Small intestine (tissue), 7 donors: ENCODE data around the gene ANXA2R. TPM values are rescaled to one million over a fixed set of nuclear protein-coding genes. Genes with fewer than 3 reads are reported as not detected.

Experiments used
- DNase-seq, 2 donors: peaks; one replicate each; pipeline versions ENCODE4 v3.0.0 to v3.0.0-alpha.2; 2013
- FAIRE-seq: peaks from 2 replicates; lab custom pipeline; 2012; peaks lifted over from hg19 to GRCh38; lab: Jason Lieb, UNC
- H3K27ac ChIP-seq, 3 donors: one replicate each; pipeline ENCODE4 v1.5.1; 2013; ENCODE audit warnings: low read length in 2 of 3, mild to moderate bottlenecking in 2 of 3, control low read depth in 1 of 3, inconsistent platforms in 1 of 3, low read depth in 1 of 3, moderate library complexity in 1 of 3
- H3K27me3 ChIP-seq, 3 donors: one replicate each; pipeline ENCODE4 v1.6.1; 2013; ENCODE audit warnings: low read length in 3 of 3, inconsistent platforms in 1 of 3; ENCODE audit not compliant: control insufficient read depth in 3 of 3, insufficient read depth in 3 of 3
- H3K36me3 ChIP-seq, 3 donors: one replicate each; pipeline ENCODE4 v1.6.1; 2013; ENCODE audit warnings: low read length in 3 of 3, inconsistent platforms in 1 of 3, low read depth in 1 of 3, mild to moderate bottlenecking in 1 of 3, moderate library complexity in 1 of 3; ENCODE audit not compliant: control insufficient read depth in 3 of 3, insufficient read depth in 2 of 3
- H3K4me1 ChIP-seq, 3 donors: one replicate each; pipeline ENCODE4 v1.6.1; 2013; ENCODE audit warnings: low read length in 2 of 3, inconsistent platforms in 1 of 3, low read depth in 1 of 3, mild to moderate bottlenecking in 1 of 3, moderate library complexity in 1 of 3; ENCODE audit not compliant: control insufficient read depth in 3 of 3, insufficient read depth in 2 of 3
- H3K4me3 ChIP-seq, 3 donors: one replicate each; pipeline ENCODE4 v1.5.1; 2013; ENCODE audit warnings: low read length in 3 of 3, control low read depth in 1 of 3, inconsistent platforms in 1 of 3, low read depth in 1 of 3, mild to moderate bottlenecking in 1 of 3, moderate library complexity in 1 of 3
- H3K9me3 ChIP-seq, 2 donors: one replicate each; pipeline ENCODE4 v1.6.1; 2013; ENCODE audit warnings: low read depth in 1 of 2, low read length in 1 of 2; ENCODE audit not compliant: control insufficient read depth in 2 of 2, insufficient read depth in 1 of 2
- WGBS, 3 donors: extraction: QIAGEN DNeasy Blood & Tissue Kit; methylation state at CpG; one replicate each; pipeline ENCODE4 v1.1.7; 2013; 5-methylcytosine and 5-hydroxymethylcytosine counted together
- polyA plus RNA-seq, 4 donors: library from polyadenylated mRNA; stranded (reverse) in 3 of 4; unstranded in 1 of 4; fragments of 200-250 nt in 3 of 4; fragments of 120-200 nt in 1 of 4; gene quantifications; one replicate each; pipeline versions ENCODE4 v1.2.1 to v1.2.3, GENCODE V29; 2013
- donor health status: healthy with polysubstance abuse.
- donor health status: control.
- donor health status: control.
- donor health status: Bipolar disorder and iron deficiency.
- donor health status: healthy.

Gene ANXA2R
- polyA plus RNA-seq, 4 donors, result 0.67 to 5.1 (median 2.7) TPM

- peak overlapping the region; percentile 55 to 94 (median 80) for H3K27ac ChIP-seq
- peaks cover 0 to 8% (median 0%) of the 10 kb centered on the region in 3 donors for H3K4me1 ChIP-seq
- H3K9me3 ChIP-seq, result no peaks in the 10 kb centered on the region
- peak overlapping the region; percentile 40 to 51 (median 50) for H3K4me3 ChIP-seq
- 4 to 8% (median 4%) methylated on average over 27 of the region's 27 CpGs for WGBS, 3 donors
- no peaks in the 10 kb centered on the region for H3K36me3 ChIP-seq
- H3K27me3 ChIP-seq, result peaks cover 0 to 81% (median 3%) of the 10 kb centered on the region in 3 donors
- DNase-seq (peak; percentile 83 to 89), FAIRE-seq (no peak)
Observed at GRCh38 chr5:43007246-43007910, 32.7 kb downstream of the ANXA2R start.

- H3K27me3 ChIP-seq, result peaks cover 0 to 79% (median 5%) of the 10 kb centered on the region in 3 donors
- peaks cover 0 to 8% (median 0%) of the 10 kb centered on the region in 3 donors for H3K4me1 ChIP-seq
- no peaks in the 10 kb centered on the region for H3K36me3 ChIP-seq
- no peaks in the 10 kb centered on the region for H3K9me3 ChIP-seq
- H3K27ac ChIP-seq, result no peak overlapping the region
- DNase-seq (no peak), FAIRE-seq (no peak)
- WGBS, 3 donors, result 69 to 81% (median 80%) methylated on average over 19 of the region's 19 CpGs
- peak overlapping the region in 1 of 3 donors; percentile 40 for H3K4me3 ChIP-seq
Observed at GRCh38 chr5:43006424-43007202, 33.5 kb downstream of the ANXA2R start.

DNA sequence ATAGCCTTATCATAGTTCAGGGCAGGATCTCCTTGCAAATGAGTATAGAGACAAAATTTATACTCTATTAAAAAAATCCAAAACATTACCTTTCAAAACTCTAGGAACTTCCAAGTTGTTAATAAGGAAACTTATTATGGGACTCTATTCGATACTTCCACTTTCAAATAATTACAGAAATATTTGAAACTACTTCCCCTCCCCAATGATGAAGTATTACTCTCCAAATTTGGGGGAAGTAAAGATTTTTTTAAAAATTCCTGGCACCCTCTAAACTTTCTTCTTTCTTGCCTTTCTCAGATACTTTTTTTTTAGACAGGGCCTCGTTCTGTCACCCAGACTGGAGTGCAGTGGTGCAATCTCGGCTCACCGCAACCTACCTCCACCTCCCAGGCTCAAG, 35.1 kb downstream of the ANXA2R start:
- FAIRE-seq (no peak), DNase-seq (no peak)
- Histone ChIP-seq H3K4me3 (no peak overlapping the region), H3K9me3 (no peaks in the 10 kb centered on the region), H3K27ac (no peak overlapping the region), H3K36me3 (no peaks in the 10 kb centered on the region), H3K4me1 (peaks cover 0 to 7% (median 0%) of the 10 kb centered on the region in 3 donors), H3K27me3 (peaks cover 0 to 77% (median 12%) of the 10 kb centered on the region in 3 donors)
- 87 to 90% (median 88%) methylated on average over 4 of the region's 4 CpGs for WGBS, 3 donors

GRCh38 chr5:43001748-43002147, 38.4 kb downstream of the ANXA2R start:
- H3K36me3 ChIP-seq, result no peaks in the 10 kb centered on the region
- H3K4me3 ChIP-seq, result no peak overlapping the region
- H3K27me3 ChIP-seq, result peaks cover 0 to 70% (median 13%) of the 10 kb centered on the region in 3 donors
- FAIRE-seq (no peak), DNase-seq (no peak)
- no peaks in the 10 kb centered on the region for H3K9me3 ChIP-seq
- no peak overlapping the region for H3K27ac ChIP-seq
- no peaks in the 10 kb centered on the region for H3K4me1 ChIP-seq

- WGBS, 3 donors, result 26 to 41% (median 38%) methylated on average over 6 of the region's 6 CpGs
- H3K4me1 ChIP-seq, result no peaks in the 10 kb centered on the region
- no peaks in the 10 kb centered on the region for H3K9me3 ChIP-seq
- H3K4me3 ChIP-seq, result no peak overlapping the region
- DNase-seq (no peak), FAIRE-seq (no peak)
- no peaks in the 10 kb centered on the region for H3K36me3 ChIP-seq
- peaks cover 0 to 71% (median 13%) of the 10 kb centered on the region in 3 donors for H3K27me3 ChIP-seq
- no peak overlapping the region for H3K27ac ChIP-seq
Observed at GRCh38 chr5:43000914-43001313, 39.2 kb downstream of the ANXA2R start.

GRCh38 chr5:43000111-43000840, 39.8 kb downstream of the ANXA2R start:
- WGBS, 3 donors, result 10 to 25% (median 14%) methylated on average over 40 of the region's 40 CpGs
- Histone ChIP-seq H3K27ac (peak overlapping the region in 1 of 3 donors; percentile 17), H3K27me3 (peaks cover 0 to 72% (median 17%) of the 10 kb centered on the region in 3 donors), H3K36me3 (no peaks in the 10 kb centered on the region), H3K9me3 (peaks cover 0 to 1% of the 10 kb centered on the region in 2 donors), H3K4me3 (peak overlapping the region in 1 of 3 donors; percentile 15), H3K4me1 (no peaks in the 10 kb centered on the region)
- FAIRE-seq, result no peak
- DNase-seq, result peak in 1 of 2 donors; percentile 28

GRCh38 chr5:42995360-42995751, 44.8 kb downstream of the ANXA2R start:
- H3K4me3 ChIP-seq, result peak overlapping the region in 1 of 3 donors; percentile 26
- H3K27me3 ChIP-seq, result peaks cover 0 to 92% (median 12%) of the 10 kb centered on the region in 3 donors
- H3K9me3 ChIP-seq, result peaks cover 0 to 32% of the 10 kb centered on the region in 2 donors
- H3K36me3 ChIP-seq, result no peaks in the 10 kb centered on the region
- H3K27ac ChIP-seq, result peak overlapping the region in 1 of 3 donors; percentile 72
- WGBS, 3 donors, result 11 to 13% (median 12%) methylated on average over 10 of the region's 10 CpGs
- peaks cover 0 to 14% (median 0%) of the 10 kb centered on the region in 3 donors for H3K4me1 ChIP-seq
- no peak for DNase-seq
- FAIRE-seq, result no peak
